ENCODE data around the gene AARS2. TPM values are rescaled to one million over a fixed set of nuclear protein-coding genes. Genes with fewer than 3 reads are reported as not detected.
A peak's percentile ranks its signal among the peaks of the same experiment; 100 is the strongest.

The AARS2 gene
- total and polyA plus RNA-seq, 2 donors (not counting 1 experiment from before 2014, with no cell fraction given), result 3.4 to 24.3 TPM

DNA sequence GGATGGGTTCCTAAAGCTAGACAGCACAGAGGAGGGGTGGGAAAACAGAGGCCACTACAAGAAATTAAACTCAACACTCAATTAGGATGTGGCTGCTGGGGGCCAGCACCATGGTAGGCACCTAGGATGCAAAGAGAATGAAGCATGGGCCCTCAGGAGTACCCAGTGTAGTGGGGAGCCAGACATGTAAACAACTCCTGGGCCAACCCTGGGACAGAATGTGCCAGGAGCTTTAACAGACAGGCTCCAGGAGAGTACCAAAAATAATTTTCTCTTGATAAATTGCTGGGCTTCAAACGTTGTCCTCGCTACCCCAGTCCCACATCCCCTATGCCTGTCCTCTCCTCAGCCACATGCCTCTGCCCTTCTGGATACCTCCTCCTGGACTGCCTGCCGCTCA lies 41.2 kb downstream of the AARS2 start:
- Histone ChIP-seq H3K4me2 (ENCODE audit: extremely low read depth, insufficient read depth, low read length) (no peak overlapping the region), H3K27me3 (ENCODE audit: control insufficient read depth, insufficient read depth, low read length) (peaks cover 63% of the 10 kb centered on the region), H3K27ac (ENCODE audit: insufficient read depth, low read length) (no peak overlapping the region), H3K9me3 (ENCODE audit: control insufficient read depth, insufficient read depth, low read depth, low read length) (no peaks in the 10 kb centered on the region), H2AFZ (ENCODE audit: low read length) (no peak overlapping the region), H3K36me3 (ENCODE audit: control insufficient read depth, insufficient read depth, low read length) (no peaks in the 10 kb centered on the region), H3K79me2 (ENCODE audit: control insufficient read depth, insufficient read depth, low read length) (no peaks in the 10 kb centered on the region), H3K9ac (ENCODE audit: insufficient read depth, low read length) (no peak overlapping the region), H4K20me1 (ENCODE audit: control insufficient read depth, extremely low read depth, insufficient read depth, low read length) (peaks cover 2% of the 10 kb centered on the region), H3K4me1 (ENCODE audit: control insufficient read depth, extremely low read depth, insufficient read depth, low read length) (no peaks in the 10 kb centered on the region), H3K4me3 (replicated peaks in 1 of 4; ENCODE audit: control extremely low read depth in 1 of 4, insufficient read depth in 1 of 4, low read depth in 3 of 4, low read length in 4 of 4) (no peak overlapping the region)
- no peak for DNase-seq (ENCODE audit: low read depth in 2 of 2)
- TF ChIP-seq, protein P1, sequence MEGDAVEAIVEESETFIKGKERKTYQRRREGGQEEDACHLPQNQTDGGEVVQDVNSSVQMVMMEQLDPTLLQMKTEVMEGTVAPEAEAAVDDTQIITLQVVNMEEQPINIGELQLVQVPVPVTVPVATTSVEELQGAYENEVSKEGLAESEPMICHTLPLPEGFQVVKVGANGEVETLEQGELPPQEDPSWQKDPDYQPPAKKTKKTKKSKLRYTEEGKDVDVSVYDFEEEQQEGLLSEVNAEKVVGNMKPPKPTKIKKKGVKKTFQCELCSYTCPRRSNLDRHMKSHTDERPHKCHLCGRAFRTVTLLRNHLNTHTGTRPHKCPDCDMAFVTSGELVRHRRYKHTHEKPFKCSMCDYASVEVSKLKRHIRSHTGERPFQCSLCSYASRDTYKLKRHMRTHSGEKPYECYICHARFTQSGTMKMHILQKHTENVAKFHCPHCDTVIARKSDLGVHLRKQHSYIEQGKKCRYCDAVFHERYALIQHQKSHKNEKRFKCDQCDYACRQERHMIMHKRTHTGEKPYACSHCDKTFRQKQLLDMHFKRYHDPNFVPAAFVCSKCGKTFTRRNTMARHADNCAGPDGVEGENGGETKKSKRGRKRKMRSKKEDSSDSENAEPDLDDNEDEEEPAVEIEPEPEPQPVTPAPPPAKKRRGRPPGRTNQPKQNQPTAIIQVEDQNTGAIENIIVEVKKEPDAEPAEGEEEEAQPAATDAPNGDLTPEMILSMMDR (conservative IDR thresholded peaks at IDR 0.05 in 1 of 2, IDR thresholded peaks at IDR 0.05 in 1 of 2; ENCODE audit: low read depth in 1 of 2, low read length in 2 of 2), result no peak
- no peak for TF ChIP-seq EZH2 (IDR thresholded peaks at IDR 0.05; ENCODE audit: low read length, missing control alignments)

DNA sequence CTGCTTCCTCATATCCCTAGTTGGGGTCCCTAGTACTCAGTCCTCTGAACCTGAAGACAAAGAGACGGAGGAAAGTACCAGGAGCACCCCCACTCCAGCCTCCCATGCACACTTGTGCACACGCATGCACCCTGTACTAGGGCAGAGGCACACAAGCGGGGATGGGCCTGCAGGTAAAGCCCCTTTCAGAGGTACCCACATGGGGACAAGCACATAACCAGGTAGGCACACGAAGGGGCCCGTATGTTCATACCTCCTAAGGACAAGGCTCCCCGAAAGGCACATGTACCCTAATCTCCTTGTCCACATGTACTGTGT lies 41.8 kb downstream of the AARS2 start:
- H4K20me1 ChIP-seq (ENCODE audit: control insufficient read depth, extremely low read depth, insufficient read depth, low read length), result peaks cover 2% of the 10 kb centered on the region
- no peak overlapping the region for H3K27ac ChIP-seq (ENCODE audit: insufficient read depth, low read length)
- TF ChIP-seq, protein P1 (conservative IDR thresholded peaks at IDR 0.05 in 1 of 2, IDR thresholded peaks at IDR 0.05 in 1 of 2; ENCODE audit: low read depth in 1 of 2, low read length in 2 of 2), result no peak
- TF ChIP-seq EZH2 (IDR thresholded peaks at IDR 0.05; ENCODE audit: low read length, missing control alignments), result peak; percentile 93
- peaks cover 57% of the 10 kb centered on the region for H3K27me3 ChIP-seq (ENCODE audit: control insufficient read depth, insufficient read depth, low read length)
- no peaks in the 10 kb centered on the region for H3K4me1 ChIP-seq (ENCODE audit: control insufficient read depth, extremely low read depth, insufficient read depth, low read length)
- no peaks in the 10 kb centered on the region for H3K36me3 ChIP-seq (ENCODE audit: control insufficient read depth, insufficient read depth, low read length)
- H3K9ac ChIP-seq (ENCODE audit: insufficient read depth, low read length), result no peak overlapping the region
- no peaks in the 10 kb centered on the region for H3K9me3 ChIP-seq (ENCODE audit: control insufficient read depth, insufficient read depth, low read depth, low read length)
- no peak overlapping the region for H2AFZ ChIP-seq (ENCODE audit: low read length)
- no peak overlapping the region for H3K4me3 ChIP-seq (replicated peaks in 1 of 4; ENCODE audit: control extremely low read depth in 1 of 4, insufficient read depth in 1 of 4, low read depth in 3 of 4, low read length in 4 of 4)
- H3K79me2 ChIP-seq (ENCODE audit: control insufficient read depth, insufficient read depth, low read length), result no peaks in the 10 kb centered on the region
- no peak for DNase-seq (ENCODE audit: low read depth in 2 of 2)
- H3K4me2 ChIP-seq (ENCODE audit: extremely low read depth, insufficient read depth, low read length), result no peak overlapping the region

DNA sequence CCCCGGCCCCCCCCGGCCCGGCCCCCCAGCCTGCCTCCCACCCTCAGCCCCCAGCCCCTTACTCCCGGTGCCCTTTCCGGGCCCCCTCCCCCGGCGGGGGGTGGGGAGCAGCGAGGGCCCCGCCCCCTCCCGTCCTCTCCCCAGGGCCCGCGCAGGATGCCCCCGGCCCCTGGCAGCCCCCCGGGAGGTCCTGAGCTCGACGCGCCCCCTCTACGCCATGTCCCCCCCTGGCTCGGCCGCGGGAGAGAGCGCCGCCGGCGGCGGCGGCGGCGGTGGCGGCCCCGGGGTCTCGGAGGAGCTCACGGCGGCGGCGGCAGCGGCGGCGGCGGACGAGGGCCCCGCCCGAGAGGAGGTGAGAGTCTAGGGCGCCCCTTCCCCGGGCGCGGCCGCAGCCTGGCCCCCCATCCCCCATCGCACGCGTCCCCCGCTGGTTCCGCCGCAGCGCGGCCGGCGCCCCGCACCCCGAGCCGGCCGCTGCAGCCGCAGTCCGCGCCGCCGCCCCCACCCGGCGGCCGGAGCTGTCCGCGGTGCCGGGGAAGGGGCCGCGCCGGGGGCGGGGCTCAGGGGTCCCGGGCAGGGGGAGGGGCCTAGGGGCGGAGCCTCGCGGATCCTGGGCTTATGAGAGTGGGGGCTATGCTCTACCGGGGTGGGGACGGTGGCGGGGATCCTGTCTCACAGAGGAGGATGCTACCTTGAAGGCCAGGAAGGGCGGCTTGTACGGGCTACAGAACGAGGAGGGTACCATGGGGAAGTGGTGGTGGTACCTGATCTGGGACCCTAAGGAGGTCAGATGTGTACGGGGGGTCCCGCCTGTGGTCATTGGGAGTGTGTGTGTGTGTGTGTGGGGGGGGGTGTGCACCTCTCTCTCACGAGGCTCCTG lies 42.4 kb downstream of the AARS2 start:
- Histone ChIP-seq H3K27me3 (ENCODE audit: control insufficient read depth, insufficient read depth, low read length) (peaks cover 52% of the 10 kb centered on the region), H4K20me1 (ENCODE audit: control insufficient read depth, extremely low read depth, insufficient read depth, low read length) (peaks cover 2% of the 10 kb centered on the region), H3K27ac (ENCODE audit: insufficient read depth, low read length) (no peak overlapping the region), H3K79me2 (ENCODE audit: control insufficient read depth, insufficient read depth, low read length) (no peaks in the 10 kb centered on the region), H3K9ac (ENCODE audit: insufficient read depth, low read length) (no peak overlapping the region), H3K4me1 (ENCODE audit: control insufficient read depth, extremely low read depth, insufficient read depth, low read length) (no peaks in the 10 kb centered on the region), H3K4me3 (replicated peaks in 1 of 4; ENCODE audit: control extremely low read depth in 1 of 4, insufficient read depth in 1 of 4, low read depth in 3 of 4, low read length in 4 of 4) (peak overlapping the region in 1 of 4 experiments; percentile 10), H3K36me3 (ENCODE audit: control insufficient read depth, insufficient read depth, low read length) (no peaks in the 10 kb centered on the region), H3K4me2 (ENCODE audit: extremely low read depth, insufficient read depth, low read length) (no peak overlapping the region), H2AFZ (ENCODE audit: low read length) (no peak overlapping the region), H3K9me3 (ENCODE audit: control insufficient read depth, insufficient read depth, low read depth, low read length) (no peaks in the 10 kb centered on the region)
- TF ChIP-seq, protein P1 (conservative IDR thresholded peaks at IDR 0.05 in 1 of 2, IDR thresholded peaks at IDR 0.05 in 1 of 2; ENCODE audit: low read depth in 1 of 2, low read length in 2 of 2), result no peak
- peak; percentile 93 for TF ChIP-seq EZH2 (IDR thresholded peaks at IDR 0.05; ENCODE audit: low read length, missing control alignments)
- DNase-seq (ENCODE audit: low read depth in 2 of 2), result no peak

All from fibroblast of lung (primary cell).